Loucy (cell line): ENCODE measurements around the gene HDAC11.

Experiments used
- H2AFZ ChIP-seq: fragments of 200-600 bp; sonication (generic); 2 replicates; pipeline ENCODE4 v1.6.0; 2016; ENCODE audit warnings: antibody characterized with exemption, mild to moderate bottlenecking, low read length, moderate library complexity
- H3F3A ChIP-seq: fragments of 200-600 bp; 2 replicates; pipeline ENCODE4 v1.6.0; 2016; ENCODE audit warnings: antibody characterized with exemption, low read depth, mild to moderate bottlenecking
- H3K27me3 ChIP-seq: fragments of 200-600 bp; sonication (generic); 2 replicates; pipeline ENCODE4 v1.6.1; 2014; ENCODE audit warnings: low read length, mild to moderate bottlenecking; ENCODE audit not compliant: insufficient read depth, poor library complexity, severe bottlenecking
- H3K36me3 ChIP-seq: fragments of 200-600 bp; sonication (generic); 2 replicates; pipeline ENCODE4 v1.6.1; 2016; ENCODE audit warnings: low read length; ENCODE audit not compliant: insufficient read depth
- H3K4me1 ChIP-seq: fragments of 200-600 bp; sonication (generic); 2 replicates; pipeline ENCODE4 v1.5.1; 2014; ENCODE audit warnings: low read length, mild to moderate bottlenecking; ENCODE audit not compliant: insufficient read depth, poor library complexity, severe bottlenecking
- H3K4me2 ChIP-seq: fragments of 200-600 bp; sonication (generic); 2 replicates; pipeline ENCODE4 v1.6.0; 2014; ENCODE audit warnings: antibody characterized with exemption, low read length, low read depth, mild to moderate bottlenecking; ENCODE audit not compliant: poor library complexity, severe bottlenecking
- H3K4me3 ChIP-seq: fragments of 200-600 bp; sonication (generic); 2 replicates; pipeline ENCODE4 v1.5.1; 2014; ENCODE audit warnings: low read length, mild to moderate bottlenecking, mixed read lengths; ENCODE audit not compliant: poor library complexity, severe bottlenecking
- H3K79me2 ChIP-seq: fragments of 200-600 bp; sonication (generic); 2 replicates; pipeline ENCODE4 v1.6.1; 2014; ENCODE audit warnings: low read length; ENCODE audit not compliant: insufficient read depth
- H3K9ac ChIP-seq: fragments of 200-600 bp; sonication (generic); 2 replicates; pipeline ENCODE4 v1.6.0; 2014; ENCODE audit warnings: mild to moderate bottlenecking, low read depth, low read length, moderate library complexity; ENCODE audit not compliant: poor library complexity, severe bottlenecking
- H3K9me2 ChIP-seq: fragments of 200-600 bp; sonication (generic); replicated peaks from 2 replicates; pipeline ENCODE4 v1.6.1; 2016; ENCODE audit warnings: low read depth, low read length, mixed read lengths
- H3K9me3 ChIP-seq: fragments of 200-600 bp; sonication (generic); 2 replicates; pipeline ENCODE4 v1.6.1; 2014; ENCODE audit warnings: mild to moderate bottlenecking, antibody characterized with exemption, low read length, low read depth; ENCODE audit not compliant: insufficient read depth
- H4K20me1 ChIP-seq: fragments of 200-600 bp; sonication (generic); 2 replicates; pipeline ENCODE4 v1.6.0; 2014; ENCODE audit warnings: antibody characterized with exemption, low read length, mild to moderate bottlenecking; ENCODE audit not compliant: insufficient read depth, poor library complexity, severe bottlenecking
- CTCF ChIP-seq: fragments of 200-600 bp; sonication (generic); conservative IDR thresholded peaks from 2 replicates; pipeline ENCODE4 v1.5.1; 2014; ENCODE audit warnings: mild to moderate bottlenecking, antibody characterized with exemption, low read length
- EZH2phosphoT487 ChIP-seq: fragments of 200-600 bp; IDR thresholded peaks from 2 replicates; pipeline ENCODE4 v1.6.1; 2018; ENCODE audit warnings: antibody characterized with exemption, mild to moderate bottlenecking, moderate library complexity, borderline replicate concordance

Gene HDAC11

GRCh38 chr3:13555753-13556152 lies 75.6 kb downstream of the HDAC11 start:
- no peaks in the 10 kb centered on the region for H4K20me1 ChIP-seq
- H2AFZ ChIP-seq = no peak overlapping the region
- no peak overlapping the region for H3K9ac ChIP-seq
- H3K36me3 ChIP-seq = no peaks in the 10 kb centered on the region
- H3K79me2 ChIP-seq = no peaks in the 10 kb centered on the region
- no peak overlapping the region for H3K4me2 ChIP-seq
- no peak overlapping the region for H3K4me3 ChIP-seq
- TF ChIP-seq EZH2phosphoT487 (no peak), CTCF (no peak)
- H3K9me2 ChIP-seq = no peaks in the 10 kb centered on the region
- peaks cover 19% of the 10 kb centered on the region for H3K4me1 ChIP-seq
- H3K9me3 ChIP-seq = no peaks in the 10 kb centered on the region
- no peaks in the 10 kb centered on the region for H3F3A ChIP-seq
- no peaks in the 10 kb centered on the region for H3K27me3 ChIP-seq
